SK-N-SH treated with all-trans-retinoic acid at 6 μM for 48 hours (cell line): ENCODE results near the gene GRK5.

Source experiments
- ATAC-seq: fragments of 200-7000 bp; cut with Tn5 transposase; 3 replicates; pipeline ENCODE4 v1.9.1; 2020; ENCODE audit warnings: mild to moderate bottlenecking, moderate library complexity
- ARNTL ChIP-seq: fragments of 450-650 bp; formaldehyde crosslinking; IDR thresholded peaks from 2 replicates; pipeline ENCODE4 v1.5.0; 2020; ENCODE audit warnings: low read depth, mild to moderate bottlenecking, moderate library complexity, borderline replicate concordance
- BACH2 ChIP-seq: fragments of 250-450 bp; sonication (Bioruptor Pico); IDR thresholded peaks from 2 replicates; pipeline ENCODE4 v1.9.0; 2021; ENCODE audit warnings: mild to moderate bottlenecking, borderline replicate concordance
- CSDC2 ChIP-seq: fragments of 250-450 bp; sonication (Bioruptor Pico); IDR thresholded peaks from 2 replicates; pipeline ENCODE4 v1.5.0; 2020; ENCODE audit warnings: mild to moderate bottlenecking, moderate library complexity
- CSRNP3 ChIP-seq: fragments of 250-450 bp; sonication (Bioruptor Pico); IDR thresholded peaks from 2 replicates; pipeline ENCODE4 v1.5.1; 2021; ENCODE audit warnings: mild to moderate bottlenecking, moderate library complexity
- ESRRG ChIP-seq: fragments of 250-450 bp; sonication (Bioruptor Pico); IDR thresholded peaks from 2 replicates; pipeline ENCODE4 v1.6.1; 2021; ENCODE audit warnings: mild to moderate bottlenecking
- OSR1 ChIP-seq: fragments of 250-450 bp; sonication (Bioruptor Pico); IDR thresholded peaks from 2 replicates; pipeline ENCODE4 v1.8.0; 2022; ENCODE audit warnings: moderate library complexity, mild to moderate bottlenecking, inconsistent platforms
- PATZ1 ChIP-seq: fragments of 250-450 bp; sonication (Bioruptor Pico); IDR thresholded peaks from 2 replicates; pipeline ENCODE4 v1.8.0; 2020; ENCODE audit warnings: mild to moderate bottlenecking, moderate library complexity, borderline replicate concordance
- POU6F1 ChIP-seq: fragments of 250-450 bp; sonication (Bioruptor Pico); IDR thresholded peaks from 2 replicates; pipeline ENCODE4 v1.8.0; 2021; ENCODE audit warnings: low read depth, mild to moderate bottlenecking, moderate library complexity, borderline replicate concordance
- PPARA ChIP-seq: fragments of 250-450 bp; sonication (Bioruptor Pico); IDR thresholded peaks from 2 replicates; pipeline ENCODE4 v1.5.0; 2020; ENCODE audit warnings: mild to moderate bottlenecking, borderline replicate concordance
- RARB ChIP-seq: fragments of 250-450 bp; sonication (Bioruptor Pico); IDR thresholded peaks from 2 replicates; pipeline ENCODE4 v1.8.0; 2021; ENCODE audit warnings: mild to moderate bottlenecking, moderate library complexity
- TCF4 ChIP-seq: fragments of 250-450 bp; sonication (Bioruptor Pico); IDR thresholded peaks from 2 replicates; pipeline ENCODE4 v1.8.0; 2021; ENCODE audit warnings: mild to moderate bottlenecking, moderate library complexity, borderline replicate concordance
- TSHZ2 ChIP-seq: fragments of 250-450 bp; sonication (Bioruptor Pico); IDR thresholded peaks from 2 replicates; pipeline ENCODE4 v1.5.0; 2020; ENCODE audit warnings: mild to moderate bottlenecking, moderate library complexity
- ZFP3 ChIP-seq: fragments of 250-450 bp; sonication (Bioruptor Pico); IDR thresholded peaks from 2 replicates; pipeline ENCODE4 v1.5.0; 2020; ENCODE audit warnings: mild to moderate bottlenecking, moderate library complexity
- ZFP30 ChIP-seq: fragments of 450-650 bp; formaldehyde crosslinking; IDR thresholded peaks from 2 replicates; pipeline ENCODE4 v1.5.0; 2022; ENCODE audit warnings: mild to moderate bottlenecking, moderate library complexity
- ZNF8 ChIP-seq: fragments of 450-650 bp; formaldehyde crosslinking; IDR thresholded peaks from 2 replicates; pipeline ENCODE4 v1.5.0; 2020; ENCODE audit warnings: mild to moderate bottlenecking, moderate library complexity

Gene GRK5

GRCh38 chr10:119404719-119405519, 197.5 kb downstream of the GRK5 start (continued):
- TF ChIP-seq TSHZ2 (CRISPR knock-in tag): no peak

GRCh38 chr10:119405520-119405807, 198.1 kb downstream of the GRK5 start:
- TF ChIP-seq ZFP3 (CRISPR knock-in tag): no peak
- ATAC-seq: no peak

- no peak for ATAC-seq
- TF ChIP-seq OSR1: no peak
- no peak for TF ChIP-seq PPARA (CRISPR knock-in tag)
- no peak for TF ChIP-seq BACH2 (CRISPR knock-in tag)
- no peak for TF ChIP-seq ZNF8 (CRISPR knock-in tag)
- TF ChIP-seq ARNTL (CRISPR knock-in tag): no peak
Measured at GRCh38 chr10:119406137-119406536, 198.8 kb downstream of the GRK5 start.

GRCh38 chr10:119406601-119407253, 199.4 kb downstream of the GRK5 start:
- TF ChIP-seq CSRNP3 (CRISPR knock-in tag) (no peak), ZFP3 (CRISPR knock-in tag) (no peak), RARB (CRISPR knock-in tag) (no peak), ESRRG (CRISPR knock-in tag) (no peak), POU6F1 (CRISPR knock-in tag) (no peak), ZFP30 (CRISPR knock-in tag) (no peak), OSR1 (no peak)
- TF ChIP-seq, all 23 proteins: peak for 0
- no peak for ATAC-seq

- ATAC-seq: no peak
- TF ChIP-seq TCF4 (no peak), OSR1 (no peak), ZFP3 (CRISPR knock-in tag) (no peak), CSRNP3 (CRISPR knock-in tag) (no peak), BACH2 (CRISPR knock-in tag) (no peak), CSDC2 (CRISPR knock-in tag) (no peak), PATZ1 (CRISPR knock-in tag) (no peak)
Measured at GRCh38 chr10:119407254-119407777, 199.9 kb downstream of the GRK5 start.
